H9 (cell line): ENCODE data around the gene OR1M1. TPM values are rescaled to one million over a fixed set of nuclear protein-coding genes. Genes with fewer than 3 reads are reported as not detected.
"Not testable (repeated sequence)": the region's sequence is repeated elsewhere in the genome, so short reads cannot be mapped to it uniquely, and the experiment has no call there.

Experiments used
- DNase-seq: peaks from one replicate; pipeline ENCODE4 v3.0.0-alpha.2; 2017
- H2AFZ ChIP-seq: one replicate; pipeline ENCODE4 v1.6.1; 2013; ENCODE audit warnings: mild to moderate bottlenecking, low read length, control low read depth, moderate library complexity
- H2AK5ac ChIP-seq: 2 replicates; pipeline ENCODE4 v1.6.1; 2013; ENCODE audit warnings: low read length, control low read depth, mixed read lengths; ENCODE audit not compliant: insufficient read length
- H2BK120ac ChIP-seq: one replicate; pipeline ENCODE4 v1.6.1; 2013; ENCODE audit warnings: low read depth, mild to moderate bottlenecking, low read length, control low read depth, inconsistent platforms; ENCODE audit not compliant: poor library complexity, severe bottlenecking
- H2BK12ac ChIP-seq: 2 replicates; pipeline ENCODE4 v1.6.1; 2013; ENCODE audit warnings: low read length, control low read depth, mixed read lengths, low read depth; ENCODE audit not compliant: insufficient read length
- H2BK15ac ChIP-seq: 2 replicates; pipeline ENCODE4 v1.6.1; 2013; ENCODE audit warnings: low read depth, low read length, control low read depth
- H2BK20ac ChIP-seq: one replicate; pipeline ENCODE4 v1.6.1; 2013; ENCODE audit warnings: low read depth, mild to moderate bottlenecking, low read length, control low read depth, inconsistent platforms; ENCODE audit not compliant: poor library complexity, severe bottlenecking
- H2BK5ac ChIP-seq: 2 replicates; pipeline ENCODE4 v1.6.1; 2013; ENCODE audit warnings: low read length, control low read depth, mixed read lengths; ENCODE audit not compliant: insufficient read length
- H3K14ac ChIP-seq: 2 replicates; pipeline ENCODE4 v1.6.1; 2013; ENCODE audit warnings: low read length, control low read depth; ENCODE audit not compliant: insufficient read depth
- H3K18ac ChIP-seq: 2 replicates; pipeline ENCODE4 v1.6.1; 2013; ENCODE audit warnings: low read depth, mild to moderate bottlenecking, mixed read lengths, low read length, control low read depth; ENCODE audit not compliant: insufficient read length
- H3K23ac ChIP-seq: 2 replicates; pipeline ENCODE4 v1.6.1; 2013; ENCODE audit warnings: low read length, control low read depth, mixed read lengths, low read depth; ENCODE audit not compliant: insufficient read length
- H3K23me2 ChIP-seq: 2 replicates; pipeline ENCODE4 v1.6.1; 2013; ENCODE audit warnings: low read depth, mild to moderate bottlenecking, mixed read lengths, low read length, control low read depth; ENCODE audit not compliant: insufficient read length, poor library complexity, severe bottlenecking
- H3K27ac ChIP-seq: 2 replicates; pipeline ENCODE4 v1.5.1; 2013; ENCODE audit warnings: low read length, control low read depth, mixed read lengths, low read depth; ENCODE audit not compliant: insufficient read length
- H3K27me3 ChIP-seq: 2 replicates; pipeline ENCODE4 v1.6.1; 2013; ENCODE audit warnings: low read length, control low read depth, inconsistent platforms; ENCODE audit not compliant: insufficient read depth
- H3K4ac ChIP-seq: 2 replicates; pipeline ENCODE4 v1.6.1; 2013; ENCODE audit warnings: low read depth, mild to moderate bottlenecking, control low read depth, inconsistent platforms, low read length, moderate library complexity
- H3K4me1 ChIP-seq: 2 replicates; pipeline ENCODE4 v1.6.1; 2013; ENCODE audit warnings: low read length, control low read depth, inconsistent platforms; ENCODE audit not compliant: insufficient read depth
- H3K4me2 ChIP-seq: 2 replicates; pipeline ENCODE4 v1.6.1; 2013; ENCODE audit warnings: low read length, control low read depth, mixed read lengths; ENCODE audit not compliant: insufficient read length, insufficient read depth
- H3K56ac ChIP-seq: 2 replicates; pipeline ENCODE4 v1.6.1; 2013; ENCODE audit warnings: low read depth, mild to moderate bottlenecking, mixed read lengths, low read length, control low read depth; ENCODE audit not compliant: insufficient read length
- H3K79me1 ChIP-seq: 2 replicates; pipeline ENCODE4 v1.6.1; 2013; ENCODE audit warnings: low read depth, mild to moderate bottlenecking, moderate library complexity, low read length, control low read depth, inconsistent platforms; ENCODE audit not compliant: insufficient read depth, poor library complexity, severe bottlenecking
- H3K79me2 ChIP-seq: 2 replicates; pipeline ENCODE4 v1.6.1; 2013; ENCODE audit warnings: low read length, control low read depth, inconsistent platforms; ENCODE audit not compliant: insufficient read depth
- H3K9ac ChIP-seq: 2 replicates; pipeline ENCODE4 v1.6.1; 2013; ENCODE audit warnings: low read length, control low read depth, mixed read lengths; ENCODE audit not compliant: insufficient read length; ENCODE audit errors: extremely low read depth
- H3K9me3 ChIP-seq: one replicate; pipeline ENCODE4 v1.6.1; 2013; ENCODE audit warnings: low read depth, low read length, inconsistent platforms; ENCODE audit not compliant: control insufficient read depth
- H3T11ph ChIP-seq: one replicate; pipeline ENCODE4 v1.6.1; 2013; ENCODE audit warnings: mild to moderate bottlenecking, low read length, control low read depth, inconsistent platforms
- H4K20me1 ChIP-seq: one replicate; pipeline ENCODE4 v1.6.1; 2013; ENCODE audit not compliant: control insufficient read depth, insufficient read length, insufficient read depth
- H4K5ac ChIP-seq: 2 replicates; pipeline ENCODE4 v1.6.1; 2013; ENCODE audit warnings: low read depth, mild to moderate bottlenecking, mixed read lengths, low read length, control low read depth; ENCODE audit not compliant: insufficient read length
- H4K8ac ChIP-seq: replicated peaks from 2 replicates; pipeline ENCODE4 v1.6.1; 2013; ENCODE audit warnings: low read length, control low read depth, mixed read lengths, low read depth; ENCODE audit not compliant: insufficient read length
- H4K91ac ChIP-seq: 2 replicates; pipeline ENCODE4 v1.6.1; 2013; ENCODE audit warnings: low read depth, mild to moderate bottlenecking, moderate library complexity, mixed read lengths, low read length, control low read depth; ENCODE audit not compliant: insufficient read length
- H3K27ac Mint-ChIP-seq, 3 experiments: 2 replicates in 2 of 3; 3 replicates in 1 of 3; pipeline ENCODE4 v1.8.0; 2020 to 2021; ENCODE audit warnings: mixed read lengths in 3 of 3, mild to moderate bottlenecking in 1 of 3, moderate library complexity in 1 of 3
- H3K27me3 Mint-ChIP-seq: 2 replicates; pipeline ENCODE4 v1.8.0; 2021; ENCODE audit warnings: low read depth, mild to moderate bottlenecking, moderate library complexity, mixed read lengths
- H3K36me3 Mint-ChIP-seq, 3 experiments: 2 replicates in 2 of 3; 3 replicates in 1 of 3; pipeline ENCODE4 v1.8.0; 2020 to 2021; ENCODE audit warnings: low read depth in 3 of 3, mixed read lengths in 3 of 3; ENCODE audit not compliant: insufficient read depth in 1 of 3
- H3K4me1 Mint-ChIP-seq, 2 experiments: 2 replicates each; pipeline ENCODE4 v1.8.0; 2020; ENCODE audit warnings: mixed read lengths in 2 of 2
- H3K4me3 Mint-ChIP-seq, 2 experiments: 2 replicates in 1 of 2; 3 replicates in 1 of 2; pipeline ENCODE4 v1.8.0; 2020 to 2021; ENCODE audit warnings: mild to moderate bottlenecking in 2 of 2, mixed read lengths in 2 of 2, moderate library complexity in 1 of 2
- H3K9me3 Mint-ChIP-seq, 2 experiments: 2 replicates in 1 of 2; 3 replicates in 1 of 2; pipeline ENCODE4 v1.8.0; 2020; ENCODE audit warnings: mild to moderate bottlenecking in 2 of 2, mixed read lengths in 2 of 2, moderate library complexity in 1 of 2
- WGBS: extraction: QIAGEN DNeasy Blood & Tissue Kit; methylation state at CpG from one replicate; pipeline ENCODE4 v1.1.7; 2013; ENCODE audit warnings: missing lambda C conversion rate, low lambda C conversion rate, mixed read lengths; ENCODE audit not compliant: insufficient read length; ENCODE audit errors: extremely low coverage; 5-methylcytosine and 5-hydroxymethylcytosine counted together
- total RNA-seq: library from RNA; stranded (reverse); gene quantifications from 2 replicates; pipeline ENCODE4 v1.2.1, GENCODE V29; 2021
- TF ChIP-seq, protein P1 (sequence below): fragments of 200-600 bp; sonication (generic); conservative IDR thresholded peaks from 3 replicates; pipeline ENCODE4 v1.8.0; 2021; ENCODE audit warnings: antibody characterized with exemption, mild to moderate bottlenecking

The OR1M1 gene
- total RNA-seq, 1 experiment from 2014 or later, result not detected

DNA sequence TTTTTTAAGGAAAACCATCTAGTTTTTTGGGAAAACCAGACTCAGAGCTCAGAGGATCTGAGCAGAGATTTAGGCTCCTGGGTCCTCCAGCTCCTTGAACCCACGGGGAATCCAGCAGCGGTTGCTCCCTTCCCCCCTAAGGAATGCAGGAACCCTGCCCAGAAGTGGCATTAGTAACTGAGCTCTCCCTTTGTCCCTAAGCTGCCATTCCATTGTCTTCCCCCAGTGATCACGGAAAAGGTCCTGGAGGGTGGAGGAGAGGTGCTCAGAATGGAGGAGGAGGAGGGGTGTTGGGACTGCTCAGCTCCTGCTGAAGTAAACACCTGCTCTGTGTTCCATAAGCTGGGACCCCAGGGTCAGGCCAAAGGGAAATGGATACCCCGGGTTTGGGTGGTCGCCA lies 16.8 kb upstream of the OR1M1 start:
- Histone ChIP-seq H4K91ac (no peak overlapping the region), H3K79me2 (no peaks in the 10 kb centered on the region), H3K9me3 (no peaks in the 10 kb centered on the region), H4K20me1 (no peaks in the 10 kb centered on the region), H2BK20ac (no peak overlapping the region), H3K56ac (no peak overlapping the region), H2BK5ac (no peak overlapping the region), H3K27me3 (no peaks in the 10 kb centered on the region), H3K27ac (no peak overlapping the region), H3K4me1 (peaks cover 4% of the 10 kb centered on the region; the same call in 1 of the 2 replicates), H3T11ph (no peak overlapping the region), H3K79me1 (no peaks in the 10 kb centered on the region), H3K4me2 (no peak overlapping the region), H2BK120ac (no peak overlapping the region), H3K4ac (no peak overlapping the region), H4K8ac (no peak overlapping the region), H3K23me2 (no peaks in the 10 kb centered on the region), H3K9ac (no peak overlapping the region), H3K18ac (no peak overlapping the region), H2AFZ (no peak overlapping the region), H2BK15ac (no peak overlapping the region), H3K23ac (no peak overlapping the region), H4K5ac (no peak overlapping the region), H2BK12ac (no peak overlapping the region), H2AK5ac (no peak overlapping the region), H3K14ac (no peak overlapping the region)
- no peaks in the 10 kb centered on the region for H3K27me3 Mint-ChIP-seq
- H3K27ac Mint-ChIP-seq, result peak overlapping the region; percentile 57 to 94 (median 92)
- TF ChIP-seq, protein P1, sequence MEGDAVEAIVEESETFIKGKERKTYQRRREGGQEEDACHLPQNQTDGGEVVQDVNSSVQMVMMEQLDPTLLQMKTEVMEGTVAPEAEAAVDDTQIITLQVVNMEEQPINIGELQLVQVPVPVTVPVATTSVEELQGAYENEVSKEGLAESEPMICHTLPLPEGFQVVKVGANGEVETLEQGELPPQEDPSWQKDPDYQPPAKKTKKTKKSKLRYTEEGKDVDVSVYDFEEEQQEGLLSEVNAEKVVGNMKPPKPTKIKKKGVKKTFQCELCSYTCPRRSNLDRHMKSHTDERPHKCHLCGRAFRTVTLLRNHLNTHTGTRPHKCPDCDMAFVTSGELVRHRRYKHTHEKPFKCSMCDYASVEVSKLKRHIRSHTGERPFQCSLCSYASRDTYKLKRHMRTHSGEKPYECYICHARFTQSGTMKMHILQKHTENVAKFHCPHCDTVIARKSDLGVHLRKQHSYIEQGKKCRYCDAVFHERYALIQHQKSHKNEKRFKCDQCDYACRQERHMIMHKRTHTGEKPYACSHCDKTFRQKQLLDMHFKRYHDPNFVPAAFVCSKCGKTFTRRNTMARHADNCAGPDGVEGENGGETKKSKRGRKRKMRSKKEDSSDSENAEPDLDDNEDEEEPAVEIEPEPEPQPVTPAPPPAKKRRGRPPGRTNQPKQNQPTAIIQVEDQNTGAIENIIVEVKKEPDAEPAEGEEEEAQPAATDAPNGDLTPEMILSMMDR, result no peak
- peak overlapping the region in 1 of 2 experiments; percentile 5; a peak in 1 of 5 replicates for H3K4me3 Mint-ChIP-seq
- no peaks in the 10 kb centered on the region for H3K36me3 Mint-ChIP-seq
- no CpG with 5 or more reads among the region's 5 CpGs for WGBS
- no peaks in the 10 kb centered on the region; a peak in 1 of 5 replicates for H3K9me3 Mint-ChIP-seq
- peaks cover 12 to 25% of the 10 kb centered on the region in 2 experiments for H3K4me1 Mint-ChIP-seq
- peak; percentile 69 for DNase-seq

- H2BK15ac ChIP-seq, H2BK5ac ChIP-seq, DNase-seq, H2AK5ac ChIP-seq, H3K23me2 ChIP-seq, H3K56ac ChIP-seq, H3T11ph ChIP-seq, H3K27me3 ChIP-seq, H4K5ac ChIP-seq, H3K9me3 ChIP-seq, H3K79me2 ChIP-seq, H2BK20ac ChIP-seq, H3K4me2 ChIP-seq, H2BK120ac ChIP-seq, H3K9ac ChIP-seq, H3K23ac ChIP-seq, H3K4ac ChIP-seq, H3K36me3 Mint-ChIP-seq, H3K18ac ChIP-seq, H4K91ac ChIP-seq, H3K9me3 Mint-ChIP-seq, H3K27me3 Mint-ChIP-seq, H3K79me1 ChIP-seq, H4K20me1 ChIP-seq, H3K14ac ChIP-seq, H4K8ac ChIP-seq, H2AFZ ChIP-seq, H3K4me3 Mint-ChIP-seq, H2BK12ac ChIP-seq, H3K27ac ChIP-seq, H3K4me1 ChIP-seq: not testable (repeated sequence)
- WGBS, result no CpG with 5 or more reads among the region's 6 CpGs
- peak overlapping the region in 1 of 3 experiments; percentile 55; a peak in 1 of 7 replicates for H3K27ac Mint-ChIP-seq
- H3K4me1 Mint-ChIP-seq, result peaks cover 21 to 31% of the 10 kb centered on the region in 2 experiments
These were observed 15.1 kb upstream of the OR1M1 start for GRCh38 chr19:9071720-9072119.
